Osteocyte (in vitro differentiated cells): Measurements from ENCODE around the gene BICD1. TPM values are rescaled to one million over a fixed set of nuclear protein-coding genes. Genes with fewer than 3 reads are reported as not detected.

Experiments used
- DNase-seq: peaks from one replicate; pipeline ENCODE4 v3.0.0; 2021; ENCODE audit warnings: mixed read lengths; ENCODE audit not compliant: unreplicated experiment; ENCODE audit errors: extremely low spot score
- H3K27ac Mint-ChIP-seq: one replicate; pipeline ENCODE4 v1.8.0; 2021; ENCODE audit warnings: mild to moderate bottlenecking, mixed read lengths; ENCODE audit not compliant: unreplicated experiment
- H3K27me3 Mint-ChIP-seq: one replicate; pipeline ENCODE4 v1.8.0; 2021; ENCODE audit warnings: mixed read lengths; ENCODE audit not compliant: unreplicated experiment
- H3K36me3 Mint-ChIP-seq: one replicate; pipeline ENCODE4 v1.8.0; 2021; ENCODE audit warnings: mixed read lengths; ENCODE audit not compliant: unreplicated experiment
- H3K4me1 Mint-ChIP-seq: one replicate; pipeline ENCODE4 v1.8.0; 2021; ENCODE audit warnings: mixed read lengths; ENCODE audit not compliant: unreplicated experiment
- H3K4me3 Mint-ChIP-seq: one replicate; pipeline ENCODE4 v1.8.0; 2021; ENCODE audit warnings: mild to moderate bottlenecking, moderate library complexity, mixed read lengths; ENCODE audit not compliant: unreplicated experiment
- H3K9me3 Mint-ChIP-seq: one replicate; pipeline ENCODE4 v1.8.0; 2021; ENCODE audit warnings: mixed read lengths; ENCODE audit not compliant: unreplicated experiment
- CTCF ChIP-seq: fragments of 200-600 bp; sonication (generic); IDR thresholded peaks from 2 replicates; pipeline ENCODE4 v1.5.0; 2021; ENCODE audit warnings: antibody characterized with exemption, mild to moderate bottlenecking, moderate library complexity
- total RNA-seq: library from RNA; stranded (reverse); gene quantifications from 2 replicates; pipeline ENCODE4 v1.2.1, GENCODE V29; 2021

Gene BICD1
- total RNA-seq, 1 donor from 2014 or later = 47.6 TPM

- Mint-ChIP-seq H3K9me3 (no peaks in the 10 kb centered on the region), H3K27ac (no peak overlapping the region), H3K27me3 (peaks cover 20% of the 10 kb centered on the region), H3K36me3 (no peaks in the 10 kb centered on the region), H3K4me1 (peaks cover 18% of the 10 kb centered on the region), H3K4me3 (peak overlapping the region; percentile 95)
- TF ChIP-seq CTCF = no peak
- no peak for DNase-seq
These were observed 292.2 kb downstream of the BICD1 start for GRCh38 chr12:32398816-32399369.

- Mint-ChIP-seq H3K4me3 (peak within 1 kb of the TSS; percentile 95), H3K27me3 (peaks cover 22% of the 10 kb centered on the region), H3K27ac (no peak within 1 kb of the TSS), H3K9me3 (no peaks in the 10 kb centered on the region), H3K36me3 (no peaks in the 10 kb centered on the region), H3K4me1 (peaks cover 18% of the 10 kb centered on the region)
- DNase-seq = peak; percentile 92
- peak; percentile 53 for TF ChIP-seq CTCF
These were observed 292.9 kb downstream of the BICD1 start, which contains the start of gene FGD4 for GRCh38 chr12:32399370-32400113. FGD4 (plus strand) TSS chr12:32399558.

- peak overlapping the region; percentile 69 for H3K4me3 Mint-ChIP-seq
- peaks cover 18% of the 10 kb centered on the region for H3K4me1 Mint-ChIP-seq
- DNase-seq = no peak
- H3K27ac Mint-ChIP-seq = no peak overlapping the region
- no peak for TF ChIP-seq CTCF
- H3K9me3 Mint-ChIP-seq = no peaks in the 10 kb centered on the region
- H3K27me3 Mint-ChIP-seq = peaks cover 22% of the 10 kb centered on the region
- H3K36me3 Mint-ChIP-seq = no peaks in the 10 kb centered on the region
These were observed 293.5 kb downstream of the BICD1 start for GRCh38 chr12:32400114-32400672.

- Mint-ChIP-seq H3K27ac (no peak overlapping the region), H3K27me3 (peaks cover 20% of the 10 kb centered on the region), H3K36me3 (no peaks in the 10 kb centered on the region), H3K4me1 (peaks cover 18% of the 10 kb centered on the region), H3K9me3 (no peaks in the 10 kb centered on the region), H3K4me3 (peak overlapping the region; percentile 69)
- TF ChIP-seq CTCF = no peak
- DNase-seq = no peak
These were observed 294.2 kb downstream of the BICD1 start for GRCh38 chr12:32400866-32401265.

- DNase-seq = no peak
- Mint-ChIP-seq H3K9me3 (no peaks in the 10 kb centered on the region), H3K4me3 (no peak overlapping the region), H3K4me1 (peaks cover 18% of the 10 kb centered on the region), H3K27me3 (peaks cover 19% of the 10 kb centered on the region), H3K36me3 (no peaks in the 10 kb centered on the region), H3K27ac (no peak overlapping the region)
- TF ChIP-seq CTCF = no peak
These were observed 295.5 kb downstream of the BICD1 start for GRCh38 chr12:32402170-32402569.
